GM23338 (cell line): ENCODE data around the gene FRMD4A. TPM values are rescaled to one million over a fixed set of nuclear protein-coding genes. Genes with fewer than 3 reads are reported as not detected.

Experiments used
- ATAC-seq: fragments of 200-7000 bp; cut with Tn5 transposase; 3 replicates; pipeline ENCODE4 v1.9.1; 2020
- DNase-seq: peaks from one replicate; pipeline ENCODE4 v3.0.0-alpha.2; 2015; ENCODE audit warnings: low spot score
- H2AFZ ChIP-seq: fragments of 200-600 bp; sonication (generic); 2 replicates; pipeline ENCODE4 v1.8.0; 2016; ENCODE audit warnings: antibody characterized with exemption, mild to moderate bottlenecking, moderate library complexity
- H3F3A ChIP-seq: fragments of 200-600 bp; sonication (generic); replicated peaks from 2 replicates; pipeline ENCODE4 v1.8.0; 2017; ENCODE audit warnings: antibody characterized with exemption, mixed run types, low read depth
- H3K27ac ChIP-seq: fragments of 200-600 bp; sonication (generic); 2 replicates; pipeline ENCODE4 v1.6.1; 2016; ENCODE audit warnings: low read depth
- H3K27me3 ChIP-seq: fragments of 200-600 bp; sonication (generic); 2 replicates; pipeline ENCODE4 v1.8.0; 2016; ENCODE audit warnings: mild to moderate bottlenecking, mixed run types, moderate library complexity; ENCODE audit not compliant: insufficient read depth
- H3K36me3 ChIP-seq: fragments of 200-600 bp; sonication (generic); 2 replicates; pipeline ENCODE4 v1.8.0; 2016; ENCODE audit warnings: mild to moderate bottlenecking; ENCODE audit not compliant: insufficient read depth
- H3K4me1 ChIP-seq: fragments of 200-600 bp; sonication (generic); 2 replicates; pipeline ENCODE4 v1.8.0; 2016; ENCODE audit warnings: mild to moderate bottlenecking, moderate library complexity; ENCODE audit not compliant: insufficient read depth
- H3K4me2 ChIP-seq: fragments of 200-600 bp; sonication (generic); 2 replicates; pipeline ENCODE4 v1.7.1; 2017; ENCODE audit warnings: mixed run types
- H3K4me3 ChIP-seq: fragments of 200-600 bp; sonication (generic); 2 replicates; pipeline ENCODE4 v1.6.1; 2016; ENCODE audit warnings: mixed run types
- H3K79me2 ChIP-seq: fragments of 200-600 bp; sonication (generic); replicated peaks from 2 replicates; pipeline ENCODE4 v1.8.0; 2017; ENCODE audit warnings: mild to moderate bottlenecking; ENCODE audit not compliant: insufficient read depth
- H3K9me2 ChIP-seq: fragments of 200-600 bp; sonication (generic); 2 replicates; pipeline ENCODE4 v1.8.0; 2017; ENCODE audit not compliant: insufficient read depth
- H4K20me1 ChIP-seq: fragments of 200-600 bp; sonication (generic); replicated peaks from 2 replicates; pipeline ENCODE4 v1.8.0; 2017; ENCODE audit warnings: mild to moderate bottlenecking; ENCODE audit not compliant: insufficient read depth
- H3K27ac Mint-ChIP-seq: 2 replicates; pipeline ENCODE4 v1.8.0; 2020; ENCODE audit warnings: inconsistent platforms, mild to moderate bottlenecking, moderate library complexity, mixed read lengths
- H3K27me3 Mint-ChIP-seq: 3 replicates; pipeline ENCODE4 v1.8.0; 2022; ENCODE audit warnings: low read depth, mild to moderate bottlenecking, moderate library complexity, mixed read lengths, inconsistent platforms; ENCODE audit not compliant: insufficient read depth, poor library complexity
- H3K36me3 Mint-ChIP-seq: 3 replicates; pipeline ENCODE4 v1.8.0; 2021; ENCODE audit warnings: low read depth, mild to moderate bottlenecking, inconsistent platforms, moderate library complexity, mixed read lengths
- H3K4me1 Mint-ChIP-seq: 3 replicates; pipeline ENCODE4 v1.8.0; 2020; ENCODE audit warnings: mild to moderate bottlenecking, inconsistent platforms, mixed read lengths
- H3K4me3 Mint-ChIP-seq: 3 replicates; pipeline ENCODE4 v1.8.0; 2021; ENCODE audit warnings: moderate library complexity, mild to moderate bottlenecking, inconsistent platforms, mixed read lengths
- H3K9me3 Mint-ChIP-seq: 3 replicates; pipeline ENCODE4 v1.8.0; 2020; ENCODE audit warnings: moderate library complexity, mild to moderate bottlenecking, inconsistent platforms, mixed read lengths
- CREB1 ChIP-seq: fragments of 250-450 bp; sonication (Bioruptor Pico); IDR thresholded peaks from 2 replicates; pipeline ENCODE4 v1.5.0; 2020; ENCODE audit warnings: low read depth, mild to moderate bottlenecking, moderate library complexity
- CTCF ChIP-seq, 2 experiments: fragments of 200-600 bp in 1 of 2; sonication (generic) in 1 of 2; conservative IDR thresholded peaks; 2 replicates each; pipeline versions ENCODE4 v1.5.1 to v1.6.1; 2016 to 2017; ENCODE audit warnings: antibody characterized with exemption in 2 of 2, low read depth in 2 of 2, mild to moderate bottlenecking in 2 of 2, moderate library complexity in 1 of 2
- ETS1 ChIP-seq: IDR thresholded peaks from 2 replicates; pipeline ENCODE4 v1.6.1; 2016; ENCODE audit warnings: antibody characterized with exemption
- EZH2 ChIP-seq: fragments of 200-600 bp; sonication (generic); IDR thresholded peaks from one replicate; pipeline ENCODE4 v1.8.0; 2017; ENCODE audit warnings: antibody characterized with exemption, mild to moderate bottlenecking, low read depth; ENCODE audit not compliant: unreplicated experiment
- EZH2phosphoT487 ChIP-seq: fragments of 200-600 bp; sonication (generic); IDR thresholded peaks from one replicate; pipeline ENCODE4 v1.8.1; 2018; ENCODE audit warnings: antibody characterized with exemption; ENCODE audit not compliant: unreplicated experiment
- JUNB ChIP-seq: IDR thresholded peaks from one replicate; pipeline ENCODE4 v1.6.1; 2016; ENCODE audit warnings: antibody characterized with exemption; ENCODE audit not compliant: unreplicated experiment
- POLR2AphosphoS5 ChIP-seq: IDR thresholded peaks from 2 replicates; pipeline ENCODE4 v1.6.1; 2016; ENCODE audit warnings: antibody characterized with exemption, low read depth
- REST ChIP-seq: IDR thresholded peaks from one replicate; pipeline ENCODE4 v1.6.1; 2018; ENCODE audit warnings: antibody characterized with exemption; ENCODE audit not compliant: unreplicated experiment
- ZNF114 ChIP-seq: fragments of 250-450 bp; sonication (Bioruptor Pico); IDR thresholded peaks from 2 replicates; pipeline ENCODE4 v1.5.0; 2020; ENCODE audit warnings: mild to moderate bottlenecking, moderate library complexity
- ZNF331 ChIP-seq: fragments of 250-450 bp; sonication (Bioruptor Pico); IDR thresholded peaks from 2 replicates; pipeline ENCODE4 v1.5.0; 2020; ENCODE audit warnings: low read depth, mild to moderate bottlenecking, moderate library complexity
- polyA plus RNA-seq: library from polyadenylated mRNA; unstranded; fragments of >200 nt; fragmentation: Nextera tagmentation; extraction: Ambion mirVana; gene quantifications from 2 replicates; pipeline ENCODE4 v1.2.1, GENCODE V29; 2016
- total RNA-seq: library from RNA; depleted of rRNA; stranded (reverse); fragments of >200 nt; shearing (Covaris generic); gene quantifications from 2 replicates; pipeline ENCODE4 v1.2.3, GENCODE V29; 2014

FRMD4A gene
- total and polyA plus RNA-seq, 2 experiments from 2014 or later = 14.0 to 20.1 TPM

GRCh38 chr10:13649844-13650520 lies 680.7 kb downstream of the FRMD4A start:
- peaks cover 53% of the 10 kb centered on the region for H3K36me3 Mint-ChIP-seq
- H3K36me3 ChIP-seq = no peaks in the 10 kb centered on the region; the same call in 1 of the 2 replicates
- H4K20me1 ChIP-seq = 0 out of 2 replicates have a peak, but pooled peaks cover 3% of the 10 kb centered on the region

GRCh38 chr10:13648425-13648824 lies 682.3 kb downstream of the FRMD4A start:
- Mint-ChIP-seq H3K4me1 (no peaks in the 10 kb centered on the region), H3K27ac (no peak overlapping the region), H3K27me3 (peaks cover 3% of the 10 kb centered on the region), H3K36me3 (peaks cover 46% of the 10 kb centered on the region), H3K9me3 (no peaks in the 10 kb centered on the region), H3K4me3 (no peak overlapping the region)
- H3K9me2 ChIP-seq = no peaks in the 10 kb centered on the region
- no peak overlapping the region for H2AFZ ChIP-seq
- no peaks in the 10 kb centered on the region for H3K79me2 ChIP-seq
- H3K4me1 ChIP-seq = no peaks in the 10 kb centered on the region
- DNase-seq (no peak), ATAC-seq (no peak)
- H3K4me3 ChIP-seq = no peak overlapping the region
- no peak overlapping the region for H3K27ac ChIP-seq
- no peak for TF ChIP-seq ZNF114 (CRISPR knock-in tag)
- H3K36me3 ChIP-seq = no peaks in the 10 kb centered on the region; the same call in 1 of the 2 replicates
- H3K4me2 ChIP-seq = no peak overlapping the region
- H3K27me3 ChIP-seq = no peaks in the 10 kb centered on the region
- H4K20me1 ChIP-seq = 0 out of 2 replicates have a peak, but pooled peaks cover 3% of the 10 kb centered on the region
- H3F3A ChIP-seq = no peaks in the 10 kb centered on the region

More at GRCh38 chr10:13649844-13650520, 680.7 kb downstream of the FRMD4A start:
- no peak for DNase-seq
- H3K9me3 Mint-ChIP-seq = no peaks in the 10 kb centered on the region
- peak; percentile 70 for ATAC-seq
- Histone ChIP-seq H3K79me2 (no peaks in the 10 kb centered on the region), H3K9me2 (no peaks in the 10 kb centered on the region), H3K4me2 (no peak overlapping the region), H3F3A (no peaks in the 10 kb centered on the region), H2AFZ (no peak overlapping the region), H3K27ac (no peak overlapping the region), H3K27me3 (no peaks in the 10 kb centered on the region), H3K4me3 (no peak overlapping the region), H3K4me1 (no peaks in the 10 kb centered on the region)
- H3K4me1 Mint-ChIP-seq = no peaks in the 10 kb centered on the region
- TF ChIP-seq CTCF (conservative IDR thresholded peaks at IDR 0.05; ENCODE audit: low read depth in 2 of 2) = peak; percentile 13 to 58; a peak in 2 of 4 replicates
- no peak for TF ChIP-seq ZNF331 (CRISPR knock-in tag)
- TF ChIP-seq EZH2 = no peak
- H3K27ac Mint-ChIP-seq = no peak overlapping the region
- no peak overlapping the region for H3K4me3 Mint-ChIP-seq
- peaks cover 3% of the 10 kb centered on the region for H3K27me3 Mint-ChIP-seq

GRCh38 chr10:13644866-13645265 lies 685.9 kb downstream of the FRMD4A start:
- ATAC-seq (no peak), DNase-seq (no peak)
- Histone ChIP-seq H3K79me2 (no peaks in the 10 kb centered on the region), H3K4me2 (no peak overlapping the region), H3K27me3 (no peaks in the 10 kb centered on the region), H3K4me3 (no peak overlapping the region), H3F3A (no peaks in the 10 kb centered on the region), H3K4me1 (no peaks in the 10 kb centered on the region), H4K20me1 (no peaks in the 10 kb centered on the region), H3K36me3 (peaks cover 15% of the 10 kb centered on the region), H3K9me2 (no peaks in the 10 kb centered on the region), H2AFZ (no peak overlapping the region), H3K27ac (no peak overlapping the region)
- peaks cover 5% of the 10 kb centered on the region for H3K27me3 Mint-ChIP-seq
- peaks cover 26% of the 10 kb centered on the region for H3K9me3 Mint-ChIP-seq
- no peak overlapping the region for H3K4me3 Mint-ChIP-seq
- no peak overlapping the region for H3K27ac Mint-ChIP-seq
- H3K4me1 Mint-ChIP-seq = no peaks in the 10 kb centered on the region; the same call in 2 of the 3 replicates
- H3K36me3 Mint-ChIP-seq = peaks cover 64% of the 10 kb centered on the region
- TF ChIP-seq ETS1 (no peak), ZNF114 (CRISPR knock-in tag) (no peak), REST (no peak), POLR2AphosphoS5 (no peak), JUNB (no peak), EZH2phosphoT487 (no peak), CREB1 (CRISPR knock-in tag) (no peak), CTCF (conservative IDR thresholded peaks at IDR 0.05; ENCODE audit: low read depth in 2 of 2) (no peak)
